Esophagus squamous epithelium (tissue), 4 donors: ENCODE measurements around the gene CLPTM1L.

Source experiments
- POLR2A ChIP-seq, 4 donors: fragments of 450-650 bp; IDR thresholded peaks; one replicate each; pipeline ENCODE4 v1.6.1; 2017; ENCODE audit warnings: antibody characterized with exemption in 4 of 4, mild to moderate bottlenecking in 4 of 4, moderate library complexity in 3 of 4
- TF ChIP-seq, protein P1 (sequence below), 6 experiments: fragments of 450-650 bp in 4 of 6; fragments of 200-600 bp in 2 of 6; sonication (generic) in 2 of 6; IDR thresholded peaks; one replicate each; pipeline ENCODE4 v1.5.1; 2016 to 2019; ENCODE audit warnings: antibody characterized with exemption in 6 of 6, mild to moderate bottlenecking in 4 of 6, moderate library complexity in 4 of 6

DNA sequence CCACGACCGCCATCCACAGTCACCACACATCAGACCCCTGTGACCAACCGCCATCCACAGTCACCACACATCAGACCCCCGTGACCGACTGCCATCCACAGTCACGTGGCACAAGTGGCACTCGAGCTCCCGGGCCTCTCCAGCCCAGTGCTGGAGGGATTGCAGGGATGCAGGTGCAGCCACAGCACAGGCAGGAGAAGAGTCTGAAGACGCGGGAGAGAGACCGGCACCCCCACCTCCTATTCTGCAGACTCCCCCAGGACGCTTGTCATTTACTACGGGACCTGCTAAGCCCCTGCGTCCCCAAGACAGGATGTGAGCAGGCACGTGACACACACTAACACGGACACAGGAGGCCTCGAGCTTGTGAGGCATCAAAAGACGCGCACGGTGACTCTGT, 71.2 kb downstream of the CLPTM1L start:
- TF ChIP-seq, protein P1, sequence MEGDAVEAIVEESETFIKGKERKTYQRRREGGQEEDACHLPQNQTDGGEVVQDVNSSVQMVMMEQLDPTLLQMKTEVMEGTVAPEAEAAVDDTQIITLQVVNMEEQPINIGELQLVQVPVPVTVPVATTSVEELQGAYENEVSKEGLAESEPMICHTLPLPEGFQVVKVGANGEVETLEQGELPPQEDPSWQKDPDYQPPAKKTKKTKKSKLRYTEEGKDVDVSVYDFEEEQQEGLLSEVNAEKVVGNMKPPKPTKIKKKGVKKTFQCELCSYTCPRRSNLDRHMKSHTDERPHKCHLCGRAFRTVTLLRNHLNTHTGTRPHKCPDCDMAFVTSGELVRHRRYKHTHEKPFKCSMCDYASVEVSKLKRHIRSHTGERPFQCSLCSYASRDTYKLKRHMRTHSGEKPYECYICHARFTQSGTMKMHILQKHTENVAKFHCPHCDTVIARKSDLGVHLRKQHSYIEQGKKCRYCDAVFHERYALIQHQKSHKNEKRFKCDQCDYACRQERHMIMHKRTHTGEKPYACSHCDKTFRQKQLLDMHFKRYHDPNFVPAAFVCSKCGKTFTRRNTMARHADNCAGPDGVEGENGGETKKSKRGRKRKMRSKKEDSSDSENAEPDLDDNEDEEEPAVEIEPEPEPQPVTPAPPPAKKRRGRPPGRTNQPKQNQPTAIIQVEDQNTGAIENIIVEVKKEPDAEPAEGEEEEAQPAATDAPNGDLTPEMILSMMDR (IDR thresholded peaks at IDR 0.05), result no peak
- TF ChIP-seq POLR2A (IDR thresholded peaks at IDR 0.05), result no peak
